Measurements from ENCODE around the gene SFTA2. TPM values are rescaled to one million over a fixed set of nuclear protein-coding genes. Genes with fewer than 3 reads are reported as not detected.

SFTA2 gene
- total RNA-seq, 1 experiment from 2014 or later = not detected

- no peak overlapping the region for H2BK120ac ChIP-seq (ENCODE audit: low read depth, low read length, poor library complexity, severe bottlenecking)
- TF ChIP-seq CTCF (conservative IDR thresholded peaks at IDR 0.05) = no peak
- H2AK5ac ChIP-seq (ENCODE audit: insufficient read length, low read length) = no peak overlapping the region
- no peak for DNase-seq
- no CpG with 5 or more reads among the region's 6 CpGs for WGBS (ENCODE audit: extremely low coverage, insufficient read length, low lambda C conversion rate)
- H4K8ac ChIP-seq (replicated peaks; ENCODE audit: insufficient read length, low read depth, low read length) = no peak overlapping the region
- H2BK5ac ChIP-seq (ENCODE audit: insufficient read length, low read length) = no peak overlapping the region
- H3K18ac ChIP-seq (ENCODE audit: insufficient read length, low read depth, low read length) = no peak overlapping the region
- H2BK12ac ChIP-seq (ENCODE audit: insufficient read length, low read depth, low read length) = no peak overlapping the region
- H4K20me1 ChIP-seq (ENCODE audit: control insufficient read depth, insufficient read depth, insufficient read length) = no peaks in the 10 kb centered on the region
- peaks cover 10 to 24% of the 10 kb centered on the region in 2 experiments for H3K4me1 Mint-ChIP-seq
- no peak overlapping the region for H3K4me2 ChIP-seq (ENCODE audit: insufficient read depth, insufficient read length, low read length)
- no peak overlapping the region for H3K27ac ChIP-seq (ENCODE audit: insufficient read length, low read depth, low read length)
- H3K27me3 Mint-ChIP-seq (ENCODE audit: low read depth) = peaks cover 2% of the 10 kb centered on the region
- H3K79me1 ChIP-seq (ENCODE audit: insufficient read depth, low read depth, low read length, poor library complexity, severe bottlenecking) = no peaks in the 10 kb centered on the region
- H3K4ac ChIP-seq (ENCODE audit: low read depth, low read length) = no peak overlapping the region
- H2BK15ac ChIP-seq (ENCODE audit: low read depth, low read length) = no peak overlapping the region
- H3K36me3 Mint-ChIP-seq (ENCODE audit: insufficient read depth in 1 of 3, low read depth in 3 of 3) = peaks cover 12 to 16% (median 16%) of the 10 kb centered on the region in 3 experiments; a peak in 6 of 7 replicates
- no peak overlapping the region for H2AFZ ChIP-seq (ENCODE audit: low read length)
- no peaks in the 10 kb centered on the region; the same call in 1 of the 2 replicates for H3K27me3 ChIP-seq (ENCODE audit: insufficient read depth, low read length)
- peaks cover 2% of the 10 kb centered on the region; the same call in 1 of the 2 replicates for H3K4me1 ChIP-seq (ENCODE audit: insufficient read depth, low read length)
- H3K23me2 ChIP-seq (ENCODE audit: insufficient read length, low read depth, low read length, poor library complexity, severe bottlenecking) = no peaks in the 10 kb centered on the region
- H2BK20ac ChIP-seq (ENCODE audit: low read depth, low read length, poor library complexity, severe bottlenecking) = no peak overlapping the region
- H3K9me3 ChIP-seq (ENCODE audit: control insufficient read depth, low read depth, low read length) = no peaks in the 10 kb centered on the region
- H3K4me3 Mint-ChIP-seq = no peak overlapping the region
- H3K9me3 Mint-ChIP-seq = peaks cover 13 to 14% of the 10 kb centered on the region in 2 experiments; a peak in 4 of 5 replicates
- no peaks in the 10 kb centered on the region for H3K79me2 ChIP-seq (ENCODE audit: insufficient read depth, low read length)
- H3K27ac Mint-ChIP-seq = no peak overlapping the region
- H3K14ac ChIP-seq (ENCODE audit: insufficient read depth, low read length) = no peak overlapping the region
- no peak overlapping the region for H3K56ac ChIP-seq (ENCODE audit: insufficient read length, low read depth, low read length)
- H4K91ac ChIP-seq (ENCODE audit: insufficient read length, low read depth, low read length) = no peak overlapping the region
- no peak overlapping the region for H3K23ac ChIP-seq (ENCODE audit: insufficient read length, low read depth, low read length)
- no peak overlapping the region for H3T11ph ChIP-seq (ENCODE audit: low read length)
- H4K5ac ChIP-seq (ENCODE audit: insufficient read length, low read depth, low read length) = no peak overlapping the region
- H3K9ac ChIP-seq (ENCODE audit: extremely low read depth, insufficient read length, low read length) = no peak overlapping the region
Measured at GRCh38 chr6:30932665-30933365, 845 bp upstream of the SFTA2 start.

Data from H9 (cell line).